Measurements from ENCODE around the gene KLHL6. TPM values are rescaled to one million over a fixed set of nuclear protein-coding genes. Genes with fewer than 3 reads are reported as not detected.

Gene KLHL6
- total and polyA plus RNA-seq, 2 of the 8 experiments (the other 6 are each of a cell fraction or from before 2014, with no cell fraction given): 0.05 TPM; not detected in 1

- TF ChIP-seq CHD7 (IDR thresholded peaks at IDR 0.05; ENCODE audit: insufficient replicate concordance, low read length): no peak
- TF ChIP-seq TEAD4 (IDR thresholded peaks at IDR 0.05; ENCODE audit: low read depth, low read length): no peak
- TF ChIP-seq SIX5 (IDR thresholded peaks at IDR 0.05; ENCODE audit: low read depth, low read length): no peak
- TF ChIP-seq SP4 (IDR thresholded peaks at IDR 0.05; ENCODE audit: low read length): no peak
- no peak for TF ChIP-seq NANOG (IDR thresholded peaks at IDR 0.05; ENCODE audit: insufficient read depth, low read depth, low read length, poor library complexity, severe bottlenecking)
- no peak for TF ChIP-seq SP2 (IDR thresholded peaks at IDR 0.05; ENCODE audit: low read length)
Measured at GRCh38 chr3:183498634-183499033, 56.9 kb downstream of the KLHL6 start (continued).
